ENCODE results near the gene SP100. TPM values are rescaled to one million over a fixed set of nuclear protein-coding genes. Genes with fewer than 3 reads are reported as not detected.

The SP100 gene
- total RNA-seq, 1 experiment from 2014 or later = not detected

GRCh38 chr2:230520061-230520874 is 104.3 kb downstream of the SP100 start:
- no peaks in the 10 kb centered on the region for H3K27me3 ChIP-seq (ENCODE audit: control insufficient read depth, insufficient read depth, low read length)
- no peak overlapping the region for H3K4me3 ChIP-seq (ENCODE audit: insufficient read depth, low read depth, low read length)

GRCh38 chr2:230520875-230521155 is 104.8 kb downstream of the SP100 start:
- no peak overlapping the region for H3K4me3 ChIP-seq (ENCODE audit: insufficient read depth, low read depth, low read length)
- H3K27me3 ChIP-seq (ENCODE audit: control insufficient read depth, insufficient read depth, low read length) = no peaks in the 10 kb centered on the region
- no peaks in the 10 kb centered on the region for H3K36me3 ChIP-seq (replicated peaks; ENCODE audit: control insufficient read depth, insufficient read depth, low read length)
- no peak for DNase-seq

More at GRCh38 chr2:230520061-230520874, 104.3 kb downstream of the SP100 start:
- H3K36me3 ChIP-seq (replicated peaks; ENCODE audit: control insufficient read depth, insufficient read depth, low read length) = no peaks in the 10 kb centered on the region
- no peak for DNase-seq

GRCh38 chr2:230521386-230521785 is 105.4 kb downstream of the SP100 start:
- no peak for DNase-seq
- Histone ChIP-seq H3K4me3 (ENCODE audit: insufficient read depth, low read depth, low read length) (no peak overlapping the region), H3K36me3 (replicated peaks; ENCODE audit: control insufficient read depth, insufficient read depth, low read length) (no peaks in the 10 kb centered on the region), H3K27me3 (ENCODE audit: control insufficient read depth, insufficient read depth, low read length) (no peaks in the 10 kb centered on the region)

GRCh38 chr2:230525682-230526081 is 109.7 kb downstream of the SP100 start:
- Histone ChIP-seq H3K27me3 (ENCODE audit: control insufficient read depth, insufficient read depth, low read length) (no peaks in the 10 kb centered on the region), H3K36me3 (replicated peaks; ENCODE audit: control insufficient read depth, insufficient read depth, low read length) (no peaks in the 10 kb centered on the region), H3K4me3 (ENCODE audit: insufficient read depth, low read depth, low read length) (no peak overlapping the region)
- no peak for DNase-seq

GRCh38 chr2:230537531-230537976 is 121.6 kb downstream of the SP100 start:
- H3K4me3 ChIP-seq (ENCODE audit: insufficient read depth, low read depth, low read length) = no peak overlapping the region
- DNase-seq = no peak
- no peaks in the 10 kb centered on the region for H3K36me3 ChIP-seq (replicated peaks; ENCODE audit: control insufficient read depth, insufficient read depth, low read length)
- H3K27me3 ChIP-seq (ENCODE audit: control insufficient read depth, insufficient read depth, low read length) = no peaks in the 10 kb centered on the region; the same call in 1 of the 2 replicates

- Histone ChIP-seq H3K4me3 (ENCODE audit: insufficient read depth, low read depth, low read length) (no peak overlapping the region), H3K27me3 (ENCODE audit: control insufficient read depth, insufficient read depth, low read length) (no peaks in the 10 kb centered on the region; the same call in 1 of the 2 replicates), H3K36me3 (replicated peaks; ENCODE audit: control insufficient read depth, insufficient read depth, low read length) (no peaks in the 10 kb centered on the region)
- DNase-seq = no peak
These were observed 124.3 kb downstream of the SP100 start for GRCh38 chr2:230540332-230540731.

- no peak overlapping the region for H3K4me3 ChIP-seq (ENCODE audit: insufficient read depth, low read depth, low read length)
- DNase-seq = no peak
- H3K27me3 ChIP-seq (ENCODE audit: control insufficient read depth, insufficient read depth, low read length) = no peaks in the 10 kb centered on the region
- no peaks in the 10 kb centered on the region for H3K36me3 ChIP-seq (replicated peaks; ENCODE audit: control insufficient read depth, insufficient read depth, low read length)
These were observed 126.0 kb downstream of the SP100 start for GRCh38 chr2:230541934-230542380.

GRCh38 chr2:230542751-230543150 is 126.8 kb downstream of the SP100 start:
- Histone ChIP-seq H3K36me3 (replicated peaks; ENCODE audit: control insufficient read depth, insufficient read depth, low read length) (no peaks in the 10 kb centered on the region), H3K27me3 (ENCODE audit: control insufficient read depth, insufficient read depth, low read length) (no peaks in the 10 kb centered on the region), H3K4me3 (ENCODE audit: insufficient read depth, low read depth, low read length) (no peak overlapping the region)
- no peak for DNase-seq

- Histone ChIP-seq H3K36me3 (replicated peaks; ENCODE audit: control insufficient read depth, insufficient read depth, low read length) (no peaks in the 10 kb centered on the region), H3K27me3 (ENCODE audit: control insufficient read depth, insufficient read depth, low read length) (no peaks in the 10 kb centered on the region), H3K4me3 (ENCODE audit: insufficient read depth, low read depth, low read length) (no peak overlapping the region)
- DNase-seq = no peak
These were observed 136.2 kb downstream of the SP100 start for GRCh38 chr2:230552181-230552580.

GRCh38 chr2:230557065-230557464 is 141.1 kb downstream of the SP100 start:
- Histone ChIP-seq H3K4me3 (ENCODE audit: insufficient read depth, low read depth, low read length) (no peak overlapping the region), H3K36me3 (replicated peaks; ENCODE audit: control insufficient read depth, insufficient read depth, low read length) (no peaks in the 10 kb centered on the region), H3K27me3 (ENCODE audit: control insufficient read depth, insufficient read depth, low read length) (no peaks in the 10 kb centered on the region)
- no peak for DNase-seq

GRCh38 chr2:230564805-230565779 is 149.1 kb downstream of the SP100 start:
- DNase-seq = no peak
- Histone ChIP-seq H3K36me3 (replicated peaks; ENCODE audit: control insufficient read depth, insufficient read depth, low read length) (no peaks in the 10 kb centered on the region), H3K4me3 (ENCODE audit: insufficient read depth, low read depth, low read length) (no peak overlapping the region), H3K27me3 (ENCODE audit: control insufficient read depth, insufficient read depth, low read length) (no peaks in the 10 kb centered on the region)

GRCh38 chr2:230569298-230569697 is 153.3 kb downstream of the SP100 start:
- no peak overlapping the region for H3K4me3 ChIP-seq (ENCODE audit: insufficient read depth, low read depth, low read length)

GRCh38 chr2:230570987-230571386 is 155.0 kb downstream of the SP100 start:
- no peak for DNase-seq
- H3K27me3 ChIP-seq (ENCODE audit: control insufficient read depth, insufficient read depth, low read length) = no peaks in the 10 kb centered on the region
- no peak overlapping the region for H3K4me3 ChIP-seq (ENCODE audit: insufficient read depth, low read depth, low read length)
- no peaks in the 10 kb centered on the region for H3K36me3 ChIP-seq (replicated peaks; ENCODE audit: control insufficient read depth, insufficient read depth, low read length)

More at GRCh38 chr2:230569298-230569697, 153.3 kb downstream of the SP100 start:
- no peaks in the 10 kb centered on the region for H3K27me3 ChIP-seq (ENCODE audit: control insufficient read depth, insufficient read depth, low read length)
- no peak for DNase-seq
- H3K36me3 ChIP-seq (replicated peaks; ENCODE audit: control insufficient read depth, insufficient read depth, low read length) = no peaks in the 10 kb centered on the region

GRCh38 chr2:230575642-230576324 is 159.8 kb downstream of the SP100 start:
- H3K4me3 ChIP-seq (ENCODE audit: insufficient read depth, low read depth, low read length) = no peak overlapping the region
- no peaks in the 10 kb centered on the region for H3K36me3 ChIP-seq (replicated peaks; ENCODE audit: control insufficient read depth, insufficient read depth, low read length)
- DNase-seq = no peak
- no peaks in the 10 kb centered on the region for H3K27me3 ChIP-seq (ENCODE audit: control insufficient read depth, insufficient read depth, low read length)

All from H7 (cell line).